Neural cell (in vitro differentiated cells): Measurements from ENCODE around the gene RPL36A. TPM values are rescaled to one million over a fixed set of nuclear protein-coding genes. Genes with fewer than 3 reads are reported as not detected.

Source experiments
- H2AFZ ChIP-seq: fragments of 200-600, 300-800 bp; sonication (generic), shearing (Covaris generic); 2 replicates; pipeline ENCODE4 v1.6.0; 2014; ENCODE audit warnings: low read depth, mild to moderate bottlenecking, antibody characterized with exemption, low read length, moderate library complexity
- H3F3A ChIP-seq: fragments of 200-600 bp; shearing (Covaris generic); 2 replicates; pipeline ENCODE4 v1.6.1; 2016; ENCODE audit warnings: mild to moderate bottlenecking, moderate library complexity, mixed read lengths, antibody characterized with exemption, low read length; ENCODE audit not compliant: insufficient read depth, poor library complexity, severe bottlenecking
- H3K27ac ChIP-seq: fragments of 200-600, 300-800 bp; sonication (generic), shearing (Covaris generic); 2 replicates; pipeline ENCODE4 v1.5.1; 2014; ENCODE audit warnings: mild to moderate bottlenecking, low read length, moderate library complexity
- H3K27me3 ChIP-seq: fragments of 300-800, 200-600 bp; sonication (generic), shearing (Covaris generic); 2 replicates; pipeline ENCODE4 v1.6.0; 2014; ENCODE audit warnings: mild to moderate bottlenecking, low read depth, low read length, moderate library complexity; ENCODE audit not compliant: insufficient read depth
- H3K36me3 ChIP-seq: fragments of 300-800, 200-600 bp; sonication (generic), shearing (Covaris generic); 2 replicates; pipeline ENCODE4 v1.5.1; 2014; ENCODE audit warnings: mild to moderate bottlenecking, antibody characterized with exemption, low read length, moderate library complexity; ENCODE audit not compliant: insufficient read depth
- H3K4me2 ChIP-seq: fragments of 300-800, 200-600 bp; sonication (generic), shearing (Covaris generic); 2 replicates; pipeline ENCODE4 v1.6.0; 2014; ENCODE audit warnings: mild to moderate bottlenecking, low read length
- H3K4me3 ChIP-seq: fragments of 300-800, 200-600 bp; sonication (generic), shearing (Covaris generic); 2 replicates; pipeline ENCODE4 v1.5.1; 2014; ENCODE audit warnings: mild to moderate bottlenecking, low read length, moderate library complexity
- H3K79me2 ChIP-seq: fragments of 200-600 bp; shearing (Covaris generic); replicated peaks from 2 replicates; pipeline ENCODE4 v1.6.0; 2014; ENCODE audit warnings: mild to moderate bottlenecking, low read length, moderate library complexity; ENCODE audit not compliant: insufficient read depth
- H3K9ac ChIP-seq: fragments of 300-800, 200-600 bp; sonication (generic), shearing (Covaris generic); 2 replicates; pipeline ENCODE4 v1.6.1; 2016; ENCODE audit warnings: mild to moderate bottlenecking, low read length, mixed read lengths
- H3K9me2 ChIP-seq: fragments of 200-600 bp; shearing (Covaris generic); 2 replicates; pipeline ENCODE4 v1.6.1; 2016; ENCODE audit warnings: mild to moderate bottlenecking, low read length, mixed read lengths; ENCODE audit not compliant: insufficient read depth
- H3K9me3 ChIP-seq: fragments of 200-600, 300-800 bp; sonication (generic), shearing (Covaris generic); 2 replicates; pipeline ENCODE4 v1.6.1; 2016; ENCODE audit warnings: mild to moderate bottlenecking, mixed run types, low read length, moderate library complexity, mixed read lengths
- H4K20me1 ChIP-seq: fragments of 200-600 bp; shearing (Covaris generic); 2 replicates; pipeline ENCODE4 v1.6.1; 2016; ENCODE audit warnings: mild to moderate bottlenecking, mixed run types; ENCODE audit not compliant: insufficient read depth
- EP300 ChIP-seq: fragments of 450-650 bp; conservative IDR thresholded peaks from 2 replicates; pipeline ENCODE4 v1.6.1; 2014; ENCODE audit warnings: antibody characterized with exemption, mild to moderate bottlenecking, moderate library complexity; ENCODE audit not compliant: poor library complexity, severe bottlenecking
- EZH2 ChIP-seq: fragments of 200-600, 300-800 bp; shearing (Covaris generic), sonication (generic); IDR thresholded peaks from 2 replicates; pipeline ENCODE4 v1.6.1; 2014; ENCODE audit warnings: antibody characterized with exemption, low read length, borderline replicate concordance, mild to moderate bottlenecking; ENCODE audit not compliant: insufficient read depth, poor library complexity, severe bottlenecking
- MXI1 ChIP-seq: fragments of 450-650 bp; conservative IDR thresholded peaks from 2 replicates; pipeline ENCODE4 v1.6.1; 2014; ENCODE audit warnings: antibody characterized with exemption, mild to moderate bottlenecking; ENCODE audit not compliant: poor library complexity, severe bottlenecking
- POLR2AphosphoS5 ChIP-seq: IDR thresholded peaks from 2 replicates; pipeline ENCODE4 v1.6.1; 2012
- RAD21 ChIP-seq: fragments of 450-650 bp; conservative IDR thresholded peaks from 2 replicates; pipeline ENCODE4 v1.6.1; 2014; ENCODE audit warnings: antibody characterized with exemption, mild to moderate bottlenecking, moderate library complexity
- SMC3 ChIP-seq: fragments of 450-650 bp; conservative IDR thresholded peaks from 2 replicates; pipeline ENCODE4 v1.6.1; 2014; ENCODE audit warnings: antibody characterized with exemption, mild to moderate bottlenecking, moderate library complexity; ENCODE audit not compliant: poor library complexity
- TAF1 ChIP-seq: IDR thresholded peaks from 2 replicates; pipeline ENCODE4 v1.6.1; 2012; ENCODE audit warnings: low read depth
- polyA plus RNA-seq: library from polyadenylated mRNA; depleted of rRNA; stranded (reverse); fragments of >200 nt; gene quantifications from 2 replicates; pipeline ENCODE4 v1.2.3, GENCODE V29; 2014
- TF ChIP-seq, protein P1 (sequence below): IDR thresholded peaks from 2 replicates; pipeline ENCODE4 v1.6.1; 2012; ENCODE audit warnings: borderline replicate concordance
- TF ChIP-seq, protein P2 (sequence below): fragments of 450-650 bp; IDR thresholded peaks from 2 replicates; pipeline ENCODE4 v1.5.1; 2014; ENCODE audit warnings: antibody characterized with exemption, mild to moderate bottlenecking, moderate library complexity; ENCODE audit not compliant: poor library complexity, severe bottlenecking

The RPL36A gene
- polyA plus RNA-seq, 1 donor from 2014 or later: 1,978 TPM

DNA sequence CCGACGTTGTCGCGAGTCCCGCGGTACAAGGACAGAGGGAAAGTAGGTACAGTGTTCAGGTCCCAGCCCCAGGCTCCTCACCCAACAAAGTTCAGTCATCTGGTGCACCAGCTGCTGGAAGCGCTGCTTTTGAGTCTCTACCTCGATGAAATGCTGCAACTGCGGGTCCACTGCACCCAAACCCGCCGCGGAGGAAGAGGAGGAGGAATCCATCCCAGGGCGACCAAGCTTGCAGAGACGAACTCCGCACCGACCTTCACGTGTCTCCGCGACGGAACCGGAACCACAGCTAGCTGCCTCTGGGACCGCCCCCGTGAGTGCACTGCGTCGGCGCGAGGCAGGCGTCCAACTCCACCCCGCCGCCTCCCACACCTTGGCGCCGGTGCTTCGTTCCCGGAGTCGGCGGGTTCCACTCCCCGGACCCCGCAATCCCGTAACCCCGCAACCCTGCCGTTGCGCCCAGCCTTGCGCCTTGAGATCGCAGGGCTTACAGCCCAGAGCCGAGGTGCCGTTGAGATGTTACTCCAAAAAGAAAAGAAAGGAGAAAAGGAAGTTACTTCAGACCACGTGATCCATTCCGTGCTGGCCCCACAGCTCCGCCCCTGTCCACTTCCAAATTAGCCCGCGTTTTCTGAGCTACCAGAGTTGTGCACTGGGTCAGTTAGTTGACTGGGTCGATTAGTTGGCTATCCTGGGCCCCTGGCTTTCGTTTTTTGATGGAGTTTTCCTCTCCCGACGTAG lies 42.2 kb upstream of the RPL36A start, which contains the start of gene TIMM8A:
TSS of gene TIMM8A (minus strand) at position 291 of the 741 bp plus-strand sequence. CDS start at position 213, 78 bp downstream.
- no peak within 1 kb of the TSS for H3K27ac ChIP-seq
- H3F3A ChIP-seq: no peaks in the 10 kb centered on the region
- H3K27me3 ChIP-seq: no peaks in the 10 kb centered on the region
- no peaks in the 10 kb centered on the region for H3K36me3 ChIP-seq
- peak within 1 kb of the TSS; percentile 48 for H3K9ac ChIP-seq
- H3K4me2 ChIP-seq: peak within 1 kb of the TSS; percentile 39
- no peaks in the 10 kb centered on the region for H3K9me3 ChIP-seq
- H3K9me2 ChIP-seq: no peaks in the 10 kb centered on the region
- TF ChIP-seq TAF1 (no peak), MXI1 (peak; percentile 91), SMC3 (no peak), RAD21 (peak; percentile 11), EP300 (no peak), EZH2 (no peak), POLR2AphosphoS5 (peak; percentile 20)
- TF ChIP-seq, protein P1, sequence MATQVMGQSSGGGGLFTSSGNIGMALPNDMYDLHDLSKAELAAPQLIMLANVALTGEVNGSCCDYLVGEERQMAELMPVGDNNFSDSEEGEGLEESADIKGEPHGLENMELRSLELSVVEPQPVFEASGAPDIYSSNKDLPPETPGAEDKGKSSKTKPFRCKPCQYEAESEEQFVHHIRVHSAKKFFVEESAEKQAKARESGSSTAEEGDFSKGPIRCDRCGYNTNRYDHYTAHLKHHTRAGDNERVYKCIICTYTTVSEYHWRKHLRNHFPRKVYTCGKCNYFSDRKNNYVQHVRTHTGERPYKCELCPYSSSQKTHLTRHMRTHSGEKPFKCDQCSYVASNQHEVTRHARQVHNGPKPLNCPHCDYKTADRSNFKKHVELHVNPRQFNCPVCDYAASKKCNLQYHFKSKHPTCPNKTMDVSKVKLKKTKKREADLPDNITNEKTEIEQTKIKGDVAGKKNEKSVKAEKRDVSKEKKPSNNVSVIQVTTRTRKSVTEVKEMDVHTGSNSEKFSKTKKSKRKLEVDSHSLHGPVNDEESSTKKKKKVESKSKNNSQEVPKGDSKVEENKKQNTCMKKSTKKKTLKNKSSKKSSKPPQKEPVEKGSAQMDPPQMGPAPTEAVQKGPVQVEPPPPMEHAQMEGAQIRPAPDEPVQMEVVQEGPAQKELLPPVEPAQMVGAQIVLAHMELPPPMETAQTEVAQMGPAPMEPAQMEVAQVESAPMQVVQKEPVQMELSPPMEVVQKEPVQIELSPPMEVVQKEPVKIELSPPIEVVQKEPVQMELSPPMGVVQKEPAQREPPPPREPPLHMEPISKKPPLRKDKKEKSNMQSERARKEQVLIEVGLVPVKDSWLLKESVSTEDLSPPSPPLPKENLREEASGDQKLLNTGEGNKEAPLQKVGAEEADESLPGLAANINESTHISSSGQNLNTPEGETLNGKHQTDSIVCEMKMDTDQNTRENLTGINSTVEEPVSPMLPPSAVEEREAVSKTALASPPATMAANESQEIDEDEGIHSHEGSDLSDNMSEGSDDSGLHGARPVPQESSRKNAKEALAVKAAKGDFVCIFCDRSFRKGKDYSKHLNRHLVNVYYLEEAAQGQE: no peak
- TF ChIP-seq, protein P2, sequence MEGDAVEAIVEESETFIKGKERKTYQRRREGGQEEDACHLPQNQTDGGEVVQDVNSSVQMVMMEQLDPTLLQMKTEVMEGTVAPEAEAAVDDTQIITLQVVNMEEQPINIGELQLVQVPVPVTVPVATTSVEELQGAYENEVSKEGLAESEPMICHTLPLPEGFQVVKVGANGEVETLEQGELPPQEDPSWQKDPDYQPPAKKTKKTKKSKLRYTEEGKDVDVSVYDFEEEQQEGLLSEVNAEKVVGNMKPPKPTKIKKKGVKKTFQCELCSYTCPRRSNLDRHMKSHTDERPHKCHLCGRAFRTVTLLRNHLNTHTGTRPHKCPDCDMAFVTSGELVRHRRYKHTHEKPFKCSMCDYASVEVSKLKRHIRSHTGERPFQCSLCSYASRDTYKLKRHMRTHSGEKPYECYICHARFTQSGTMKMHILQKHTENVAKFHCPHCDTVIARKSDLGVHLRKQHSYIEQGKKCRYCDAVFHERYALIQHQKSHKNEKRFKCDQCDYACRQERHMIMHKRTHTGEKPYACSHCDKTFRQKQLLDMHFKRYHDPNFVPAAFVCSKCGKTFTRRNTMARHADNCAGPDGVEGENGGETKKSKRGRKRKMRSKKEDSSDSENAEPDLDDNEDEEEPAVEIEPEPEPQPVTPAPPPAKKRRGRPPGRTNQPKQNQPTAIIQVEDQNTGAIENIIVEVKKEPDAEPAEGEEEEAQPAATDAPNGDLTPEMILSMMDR: no peak
- peak within 1 kb of the TSS; percentile 40 for H2AFZ ChIP-seq
- H3K4me3 ChIP-seq: peak within 1 kb of the TSS; percentile 82
- no peaks in the 10 kb centered on the region for H4K20me1 ChIP-seq
- H3K79me2 ChIP-seq: no peaks in the 10 kb centered on the region

DNA sequence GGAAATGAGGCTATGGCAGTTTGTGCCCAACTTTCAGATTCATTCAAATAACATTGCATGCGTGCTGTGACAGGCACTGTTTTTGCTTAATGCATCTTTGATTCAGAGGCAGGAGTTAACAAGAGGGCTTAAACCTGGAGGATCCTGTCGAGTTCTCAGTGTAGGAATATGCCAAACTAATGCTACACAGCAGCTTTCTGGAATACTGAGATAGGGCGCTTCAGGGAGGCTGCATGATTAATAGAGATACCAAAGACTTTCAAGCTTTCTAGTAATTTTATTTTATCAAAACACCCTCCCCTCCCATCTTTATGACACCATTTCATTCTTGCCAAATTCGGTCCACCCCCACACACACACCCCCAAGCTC lies 41.6 kb upstream of the RPL36A start:
- Histone ChIP-seq H3K9ac (peak overlapping the region; percentile 48), H3F3A (no peaks in the 10 kb centered on the region), H3K27ac (no peak overlapping the region), H3K27me3 (no peaks in the 10 kb centered on the region), H3K4me2 (no peak overlapping the region), H3K9me2 (no peaks in the 10 kb centered on the region), H3K36me3 (no peaks in the 10 kb centered on the region), H2AFZ (peak overlapping the region; percentile 27), H4K20me1 (no peaks in the 10 kb centered on the region), H3K9me3 (no peaks in the 10 kb centered on the region), H3K79me2 (no peaks in the 10 kb centered on the region), H3K4me3 (peak overlapping the region; percentile 82)
- TF ChIP-seq, protein P2: no peak
- TF ChIP-seq SMC3: no peak
- no peak for TF ChIP-seq EZH2
- TF ChIP-seq POLR2AphosphoS5: no peak
- TF ChIP-seq TAF1: no peak
- TF ChIP-seq EP300: no peak
- no peak for TF ChIP-seq RAD21
- TF ChIP-seq MXI1: no peak
- TF ChIP-seq, protein P1: no peak
